ENCODE measurements around the gene SWT1.

SWT1 gene

GRCh38 chr1:185322636-185323035, 165.7 kb downstream of the SWT1 start:
- DNase-seq (ENCODE audit: low spot score): no peak

- DNase-seq (ENCODE audit: low spot score): no peak
Observed at GRCh38 chr1:185324118-185324517, 167.2 kb downstream of the SWT1 start.

- no peak for DNase-seq (ENCODE audit: low spot score)
Observed at GRCh38 chr1:185325413-185325812, 168.4 kb downstream of the SWT1 start.

- no peak for DNase-seq (ENCODE audit: low spot score)
Observed at GRCh38 chr1:185328255-185328654, 171.3 kb downstream of the SWT1 start.

- DNase-seq (ENCODE audit: low spot score): no peak
Observed at GRCh38 chr1:185334182-185334581, 177.2 kb downstream of the SWT1 start.

GRCh38 chr1:185337246-185337645, 180.3 kb downstream of the SWT1 start:
- no peak for DNase-seq (ENCODE audit: low spot score)

- no peak for DNase-seq (ENCODE audit: low spot score)
Observed at GRCh38 chr1:185338719-185339622, 182.0 kb downstream of the SWT1 start.

GRCh38 chr1:185341196-185341781, 184.3 kb downstream of the SWT1 start:
- no peak for DNase-seq (ENCODE audit: low spot score)
